Measurements from ENCODE around the gene BTLA. TPM values are rescaled to one million over a fixed set of nuclear protein-coding genes. Genes with fewer than 3 reads are reported as not detected.

The BTLA gene
- total RNA-seq, 2 donors from 2014 or later = not detected

- no peak overlapping the region for H3K4me3 ChIP-seq
- H3K9me3 ChIP-seq = peaks cover 0 to 5% (median 0%) of the 10 kb centered on the region in 3 donors
- no peak overlapping the region for H3K27ac ChIP-seq
- no peaks in the 10 kb centered on the region for H3K27me3 ChIP-seq
- H3K36me3 ChIP-seq (replicated peaks in 1 of 2; ENCODE audit: insufficient read depth in 1 of 2, low read depth in 2 of 2) = no peaks in the 10 kb centered on the region
- 77 to 86% methylated on average over 5 to 6 of the region's 6 CpGs for WGBS, 2 donors
- no peaks in the 10 kb centered on the region for H3K4me1 ChIP-seq
- ATAC-seq (no peak), DNase-seq (no peak)
- intact Hi-C loops (cut with DNase I) = no loop called here
- no peak for TF ChIP-seq POLR2A (IDR thresholded peaks at IDR 0.05)
- TF ChIP-seq, protein P1, sequence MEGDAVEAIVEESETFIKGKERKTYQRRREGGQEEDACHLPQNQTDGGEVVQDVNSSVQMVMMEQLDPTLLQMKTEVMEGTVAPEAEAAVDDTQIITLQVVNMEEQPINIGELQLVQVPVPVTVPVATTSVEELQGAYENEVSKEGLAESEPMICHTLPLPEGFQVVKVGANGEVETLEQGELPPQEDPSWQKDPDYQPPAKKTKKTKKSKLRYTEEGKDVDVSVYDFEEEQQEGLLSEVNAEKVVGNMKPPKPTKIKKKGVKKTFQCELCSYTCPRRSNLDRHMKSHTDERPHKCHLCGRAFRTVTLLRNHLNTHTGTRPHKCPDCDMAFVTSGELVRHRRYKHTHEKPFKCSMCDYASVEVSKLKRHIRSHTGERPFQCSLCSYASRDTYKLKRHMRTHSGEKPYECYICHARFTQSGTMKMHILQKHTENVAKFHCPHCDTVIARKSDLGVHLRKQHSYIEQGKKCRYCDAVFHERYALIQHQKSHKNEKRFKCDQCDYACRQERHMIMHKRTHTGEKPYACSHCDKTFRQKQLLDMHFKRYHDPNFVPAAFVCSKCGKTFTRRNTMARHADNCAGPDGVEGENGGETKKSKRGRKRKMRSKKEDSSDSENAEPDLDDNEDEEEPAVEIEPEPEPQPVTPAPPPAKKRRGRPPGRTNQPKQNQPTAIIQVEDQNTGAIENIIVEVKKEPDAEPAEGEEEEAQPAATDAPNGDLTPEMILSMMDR (IDR thresholded peaks at IDR 0.05) = peak in 3 of 7 experiments; percentile 6 to 24 (median 10)
Observed at GRCh38 chr3:112437146-112438022, 61.9 kb downstream of the BTLA start.

DNA sequence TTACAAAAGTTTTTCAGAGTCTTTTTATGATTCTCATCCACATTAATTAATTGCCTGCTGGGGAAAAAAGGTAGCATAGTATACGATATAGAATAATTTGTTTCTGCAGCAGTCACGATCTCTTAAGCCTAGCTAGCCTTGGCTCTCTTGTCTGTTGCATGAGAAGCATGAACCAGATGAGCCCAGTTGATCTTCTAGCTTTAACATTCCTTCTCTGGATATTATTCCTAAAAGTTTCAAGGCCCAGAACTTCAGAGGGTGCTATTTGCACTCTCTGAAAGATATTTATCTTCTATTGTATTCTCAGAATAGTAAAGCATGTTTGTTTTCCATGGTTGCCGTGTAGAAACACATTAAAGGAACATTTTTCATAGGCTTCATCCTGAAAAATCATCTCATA lies 69.3 kb downstream of the BTLA start:
- 56 to 63% methylated on average over 3 of the region's 3 CpGs for WGBS, 2 donors
- ATAC-seq (no peak), DNase-seq (no peak)
- intact Hi-C loops (cut with DNase I) = no loop called here
- no peaks in the 10 kb centered on the region for H3K36me3 ChIP-seq (replicated peaks in 1 of 2; ENCODE audit: insufficient read depth in 1 of 2, low read depth in 2 of 2)
- H3K27me3 ChIP-seq = no peaks in the 10 kb centered on the region
- TF ChIP-seq, protein P1 (IDR thresholded peaks at IDR 0.05) = no peak
- no peak for TF ChIP-seq POLR2A (IDR thresholded peaks at IDR 0.05)
- H3K4me1 ChIP-seq = no peaks in the 10 kb centered on the region
- no peaks in the 10 kb centered on the region for H3K9me3 ChIP-seq
- no peak overlapping the region for H3K27ac ChIP-seq
- no peak overlapping the region for H3K4me3 ChIP-seq

DNA sequence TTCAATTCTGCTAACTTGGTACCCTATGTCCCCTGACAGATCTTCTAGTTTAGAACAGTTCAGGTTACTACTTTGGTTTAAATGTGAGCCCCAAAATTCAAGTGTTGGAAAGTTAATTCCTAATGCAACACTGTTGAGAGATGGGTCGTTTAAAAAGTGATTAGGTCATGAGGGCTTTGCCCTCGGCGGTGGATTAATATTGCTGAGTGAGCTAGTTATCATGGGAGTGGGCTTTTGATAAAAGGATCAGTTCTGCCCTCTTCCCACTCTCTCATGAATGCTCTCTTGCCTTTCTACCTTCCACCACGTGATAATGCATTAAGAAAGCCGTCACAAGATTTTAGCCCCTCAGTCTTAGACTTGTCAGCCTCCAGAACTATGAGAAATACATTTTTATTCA lies 72.1 kb downstream of the BTLA start:
- Histone ChIP-seq H3K9me3 (no peaks in the 10 kb centered on the region), H3K4me1 (no peaks in the 10 kb centered on the region), H3K4me3 (no peak overlapping the region), H3K27me3 (no peaks in the 10 kb centered on the region), H3K27ac (no peak overlapping the region), H3K36me3 (replicated peaks in 1 of 2; ENCODE audit: insufficient read depth in 1 of 2, low read depth in 2 of 2) (no peaks in the 10 kb centered on the region)
- TF ChIP-seq, protein P1 (IDR thresholded peaks at IDR 0.05) = no peak
- TF ChIP-seq POLR2A (IDR thresholded peaks at IDR 0.05) = no peak
- ATAC-seq (no peak), DNase-seq (no peak)
- intact Hi-C loops (cut with DNase I) = no loop called here
- WGBS, 2 donors = 76 to 80% methylated on average over 5 of the region's 5 CpGs

DNA sequence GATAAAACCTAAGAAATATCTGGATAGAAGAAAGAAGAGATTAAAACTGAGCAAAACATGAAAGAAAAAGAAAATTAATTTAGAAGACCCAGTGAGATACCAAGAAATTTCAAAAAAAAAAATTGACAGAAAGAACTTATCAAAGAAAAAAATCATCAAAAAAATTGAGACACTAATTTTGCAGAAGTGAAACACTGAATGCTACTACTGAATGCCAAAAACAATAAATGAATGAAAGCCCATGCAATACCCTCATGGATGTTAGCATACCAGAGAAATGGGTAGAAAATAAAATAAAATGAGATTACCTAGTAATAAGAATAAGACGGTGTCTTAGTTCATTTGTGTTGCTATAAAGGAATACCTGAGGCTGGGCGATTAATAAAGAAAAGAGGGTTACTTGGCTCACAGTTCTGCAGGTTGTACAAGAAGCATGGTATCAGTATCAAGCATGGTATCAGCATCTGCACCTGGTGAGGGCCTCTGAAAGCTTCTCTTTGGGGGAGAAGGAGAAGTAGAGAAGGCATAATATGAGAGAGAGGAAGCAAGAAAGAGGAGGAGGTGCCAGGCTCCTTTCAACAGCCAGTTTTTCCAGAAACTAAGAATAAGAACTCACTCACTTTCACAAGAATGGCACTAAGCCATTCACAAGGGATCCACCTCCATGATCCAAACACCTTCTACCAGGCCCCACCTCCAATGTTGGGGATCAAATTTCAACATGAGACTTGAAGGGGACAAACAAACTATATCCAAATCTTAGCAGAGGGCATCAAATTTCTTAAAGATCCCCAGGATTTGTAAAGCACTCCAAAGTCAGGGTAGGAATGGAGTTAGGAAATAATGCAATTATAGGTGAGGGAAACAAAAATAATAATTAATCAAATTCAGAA lies 73.2 kb downstream of the BTLA start:
- ATAC-seq (no peak), DNase-seq (no peak)
- Histone ChIP-seq H3K27ac (no peak overlapping the region), H3K27me3 (no peaks in the 10 kb centered on the region), H3K9me3 (no peaks in the 10 kb centered on the region), H3K4me1 (no peaks in the 10 kb centered on the region), H3K4me3 (no peak overlapping the region), H3K36me3 (replicated peaks in 1 of 2; ENCODE audit: insufficient read depth in 1 of 2, low read depth in 2 of 2) (no peaks in the 10 kb centered on the region)
- TF ChIP-seq, protein P1 (IDR thresholded peaks at IDR 0.05) = no peak
- no peak for TF ChIP-seq POLR2A (IDR thresholded peaks at IDR 0.05)
- WGBS, 2 donors = 74 to 80% methylated on average over 2 of the region's 2 CpGs
- intact Hi-C loops (cut with DNase I) = no loop called here
